Body of pancreas (tissue), 4 donors: ENCODE data around the gene NSUN6.

ENCODE experiments used
- CTCF ChIP-seq, 7 experiments: fragments of 450-650 bp in 4 of 7; fragments of 200-600 bp in 3 of 7; sonication (generic) in 3 of 7; IDR thresholded peaks; one replicate each; pipeline ENCODE4 v1.5.1; 2016 to 2019; ENCODE audit warnings: antibody characterized with exemption in 7 of 7
- POLR2A ChIP-seq, 3 donors: fragments of 450-650 bp; IDR thresholded peaks; one replicate each; pipeline ENCODE4 v1.6.1; 2016; ENCODE audit warnings: antibody characterized with exemption in 3 of 3, mild to moderate bottlenecking in 2 of 3

GRCh38 chr10:18647151-18647550 lies 4.2 kb downstream of the NSUN6 start:
- no peak for TF ChIP-seq CTCF (IDR thresholded peaks at IDR 0.05)
- no peak for TF ChIP-seq POLR2A (IDR thresholded peaks at IDR 0.05)
